Activated naive CD4-positive, alpha-beta T cell treated with anti-CD3 and anti-CD28 coated beads, Interleukin-2, amount 50 U/mL, for 72 hours (primary cell): ENCODE measurements around the gene IQGAP3. TPM values are rescaled to one million over a fixed set of nuclear protein-coding genes. Genes with fewer than 3 reads are reported as not detected.

ENCODE experiments used
- ATAC-seq, 2 donors: fragments of 150-1000 bp; cut with Tn5 transposase; 2 replicates each; pipeline ENCODE4 v1.10.0; 2021; ENCODE audit warnings: mild to moderate bottlenecking in 2 of 2, moderate library complexity in 2 of 2
- DNase-seq, 2 donors: peaks; one replicate each; pipeline ENCODE4 v3.0.0; 2021 to 2022; ENCODE audit warnings: low spot score in 2 of 2
- H3K27ac Mint-ChIP-seq, 2 donors: one replicate each; pipeline ENCODE4 v1.8.0; 2022; ENCODE audit warnings: mild to moderate bottlenecking in 2 of 2, mixed read lengths in 2 of 2
- H3K36me3 Mint-ChIP-seq, 2 donors: one replicate each; pipeline ENCODE4 v1.8.0; 2022; ENCODE audit warnings: mixed read lengths in 2 of 2
- H3K9me3 Mint-ChIP-seq, 2 donors: one replicate each; pipeline ENCODE4 v1.8.0; 2022; ENCODE audit warnings: mixed read lengths in 2 of 2
- total RNA-seq, 2 donors: library from RNA; stranded (reverse); gene quantifications; one replicate each; pipeline ENCODE4 v1.2.3, GENCODE V29; 2022

IQGAP3 gene
- total RNA-seq, 2 donors from 2014 or later: 5.1 to 30.5 TPM

DNA sequence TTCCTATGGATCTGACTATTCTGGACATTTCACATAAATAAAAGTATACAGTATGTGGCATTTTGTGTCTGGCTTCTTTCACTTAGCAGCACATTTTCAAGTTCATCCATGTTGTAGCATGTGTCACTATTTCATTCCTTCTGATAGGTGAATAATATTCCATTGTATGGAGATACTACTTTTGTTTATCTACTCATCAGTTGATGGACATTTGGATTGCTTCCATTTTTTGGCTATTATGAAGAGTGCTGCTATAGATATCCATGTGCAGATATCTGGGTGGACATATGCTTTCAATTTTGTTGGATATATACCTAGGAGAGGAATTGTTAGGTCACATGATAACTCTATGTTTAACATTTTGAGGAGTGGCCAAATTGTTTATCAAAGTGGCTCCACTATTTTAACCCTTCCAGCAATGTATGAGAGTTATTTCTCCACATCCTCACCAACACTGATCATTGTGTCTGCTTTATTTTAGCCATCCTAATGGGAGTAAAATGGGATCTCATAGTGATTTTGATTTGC lies 49.9 kb downstream of the IQGAP3 start:
- H3K27ac Mint-ChIP-seq: no peak overlapping the region
- H3K36me3 Mint-ChIP-seq: peaks cover 0 to 23% of the 10 kb centered on the region in 2 donors
- DNase-seq (no peak), ATAC-seq (no peak)
- no peaks in the 10 kb centered on the region for H3K9me3 Mint-ChIP-seq

DNA sequence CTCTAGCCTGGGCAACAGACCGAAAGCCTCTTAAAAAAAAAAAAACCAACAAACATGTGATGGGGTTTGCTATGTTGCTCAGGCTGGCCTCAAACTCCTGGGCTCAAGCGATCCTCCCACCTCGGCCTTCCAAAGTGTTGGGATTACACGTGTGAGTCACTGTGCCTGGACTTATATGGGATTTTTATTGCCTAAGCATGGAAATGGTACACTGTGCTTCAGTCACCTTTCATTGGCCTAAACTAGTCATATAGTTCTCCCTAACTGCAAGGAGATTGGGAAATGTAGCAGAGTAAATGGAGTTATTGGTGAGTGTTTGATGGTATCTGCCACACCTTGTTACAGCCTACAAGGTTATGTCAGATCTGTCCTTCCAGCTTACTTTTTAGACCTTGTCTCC lies 54.6 kb downstream of the IQGAP3 start:
- no peak overlapping the region for H3K27ac Mint-ChIP-seq
- H3K36me3 Mint-ChIP-seq: no peaks in the 10 kb centered on the region
- H3K9me3 Mint-ChIP-seq: no peaks in the 10 kb centered on the region
- DNase-seq (no peak), ATAC-seq (no peak)

DNA sequence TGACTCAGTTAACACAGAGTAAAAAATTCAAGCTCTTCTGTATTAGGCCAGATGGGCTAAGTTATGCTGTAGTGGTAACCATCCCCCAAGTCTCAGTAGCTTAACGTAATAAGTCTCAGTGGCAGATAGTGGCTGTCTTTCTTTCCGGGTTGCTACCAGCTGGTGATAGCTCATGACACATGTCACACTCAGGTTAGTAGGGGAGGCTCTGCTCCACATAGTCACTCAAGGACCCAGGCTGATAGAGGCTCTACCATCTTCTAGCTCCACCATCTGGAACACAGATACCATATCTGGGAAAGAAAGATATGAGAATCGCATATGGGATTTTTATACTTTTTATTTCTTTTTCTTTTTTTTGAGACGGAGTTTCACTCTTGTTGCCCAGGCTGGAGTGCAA lies 55.5 kb downstream of the IQGAP3 start:
- H3K27ac Mint-ChIP-seq: peak overlapping the region in 1 of 2 donors; percentile 52
- DNase-seq (no peak), ATAC-seq (no peak)
- no peaks in the 10 kb centered on the region for H3K9me3 Mint-ChIP-seq
- H3K36me3 Mint-ChIP-seq: no peaks in the 10 kb centered on the region

DNA sequence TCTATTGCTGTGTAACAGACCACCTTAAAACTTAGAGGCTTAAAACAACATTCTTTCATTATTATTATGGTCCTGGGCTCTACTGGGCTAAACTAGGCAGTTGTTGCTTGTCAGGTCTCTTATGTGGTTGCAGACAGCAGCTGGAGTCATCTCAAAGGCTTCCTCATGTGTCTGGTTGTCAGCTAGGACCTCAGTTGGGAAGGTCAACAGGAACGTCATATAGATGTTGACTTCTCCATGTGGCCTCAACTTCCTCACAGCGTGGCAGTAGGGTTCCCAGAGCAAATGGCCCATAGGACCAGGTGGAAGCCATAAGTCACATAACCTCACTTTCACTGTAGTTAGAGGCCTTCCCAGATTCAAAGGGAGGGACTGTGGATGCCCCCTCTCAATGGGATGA lies 56.4 kb downstream of the IQGAP3 start:
- ATAC-seq (no peak), DNase-seq (no peak)
- Mint-ChIP-seq H3K27ac (peak overlapping the region in 1 of 2 donors; percentile 4), H3K36me3 (no peaks in the 10 kb centered on the region), H3K9me3 (no peaks in the 10 kb centered on the region)

DNA sequence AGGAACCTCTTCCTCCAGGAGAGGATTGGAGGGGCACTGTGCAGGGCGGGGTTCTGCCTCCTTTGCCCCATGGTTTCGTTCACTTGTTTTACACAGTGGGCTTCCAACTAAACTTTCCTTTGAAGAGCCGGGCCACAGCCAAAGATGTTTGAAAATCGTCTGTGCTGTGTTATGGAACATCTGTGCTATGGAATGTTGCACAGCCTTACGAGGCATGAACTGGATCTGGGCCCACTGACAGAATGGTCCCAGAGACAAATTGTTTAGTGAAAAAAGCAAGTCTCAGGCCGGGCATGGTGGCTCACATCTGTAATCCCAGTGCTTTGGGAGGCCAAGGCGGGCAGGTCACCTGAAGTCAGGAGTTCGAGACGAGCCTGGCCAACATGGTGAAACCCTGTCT lies 59.2 kb downstream of the IQGAP3 start:
- Mint-ChIP-seq H3K36me3 (no peaks in the 10 kb centered on the region), H3K9me3 (no peaks in the 10 kb centered on the region), H3K27ac (no peak overlapping the region)
- ATAC-seq (no peak), DNase-seq (no peak)

DNA sequence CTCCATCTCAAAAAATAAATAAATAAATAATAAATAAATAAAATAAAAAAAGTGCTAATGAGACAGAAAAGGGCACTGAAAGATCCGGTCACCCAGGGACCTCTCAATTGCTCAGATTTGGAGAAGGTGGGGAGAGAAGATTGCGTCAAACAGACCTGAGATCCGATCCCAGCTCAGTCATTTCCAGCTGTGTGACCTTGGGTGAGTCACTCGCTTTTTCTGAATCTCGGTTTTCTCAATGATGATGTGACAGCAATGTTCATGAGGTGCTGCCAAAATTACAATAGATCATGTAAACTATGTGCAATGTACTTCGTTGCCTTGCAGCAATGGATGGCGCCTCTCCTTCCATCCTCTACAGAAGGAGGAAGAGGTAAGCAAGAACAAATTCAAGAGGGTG lies 60.7 kb downstream of the IQGAP3 start:
- ATAC-seq (peak; percentile 93 to 95), DNase-seq (peak in 1 of 2 donors; percentile 33)
- Mint-ChIP-seq H3K36me3 (no peaks in the 10 kb centered on the region), H3K27ac (peak overlapping the region in 1 of 2 donors; percentile 73), H3K9me3 (no peaks in the 10 kb centered on the region)

DNA sequence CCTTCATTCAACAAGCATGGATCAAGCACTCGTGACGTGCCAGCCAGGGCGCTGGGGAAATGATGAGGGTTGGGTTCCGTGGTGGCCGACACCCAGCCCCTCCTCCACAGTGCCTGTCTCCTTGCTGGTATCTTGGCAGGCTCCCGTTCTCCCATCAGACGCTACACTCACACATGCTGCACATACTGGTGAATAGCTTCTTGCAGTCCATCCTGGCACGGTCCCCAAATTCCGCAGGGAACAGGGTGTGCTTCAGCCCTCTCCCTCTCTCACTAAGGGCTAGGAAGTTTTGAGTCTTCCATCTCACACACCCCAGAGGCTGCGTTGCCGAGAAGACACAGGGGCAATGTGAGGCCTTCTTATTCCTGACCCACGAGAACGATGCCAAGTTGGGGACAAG lies 61.7 kb downstream of the IQGAP3 start:
- ATAC-seq (no peak), DNase-seq (no peak)
- Mint-ChIP-seq H3K27ac (no peak overlapping the region), H3K36me3 (peaks cover 0 to under 1% of the 10 kb centered on the region in 2 donors), H3K9me3 (peaks cover 0 to under 1% of the 10 kb centered on the region in 2 donors)

DNA sequence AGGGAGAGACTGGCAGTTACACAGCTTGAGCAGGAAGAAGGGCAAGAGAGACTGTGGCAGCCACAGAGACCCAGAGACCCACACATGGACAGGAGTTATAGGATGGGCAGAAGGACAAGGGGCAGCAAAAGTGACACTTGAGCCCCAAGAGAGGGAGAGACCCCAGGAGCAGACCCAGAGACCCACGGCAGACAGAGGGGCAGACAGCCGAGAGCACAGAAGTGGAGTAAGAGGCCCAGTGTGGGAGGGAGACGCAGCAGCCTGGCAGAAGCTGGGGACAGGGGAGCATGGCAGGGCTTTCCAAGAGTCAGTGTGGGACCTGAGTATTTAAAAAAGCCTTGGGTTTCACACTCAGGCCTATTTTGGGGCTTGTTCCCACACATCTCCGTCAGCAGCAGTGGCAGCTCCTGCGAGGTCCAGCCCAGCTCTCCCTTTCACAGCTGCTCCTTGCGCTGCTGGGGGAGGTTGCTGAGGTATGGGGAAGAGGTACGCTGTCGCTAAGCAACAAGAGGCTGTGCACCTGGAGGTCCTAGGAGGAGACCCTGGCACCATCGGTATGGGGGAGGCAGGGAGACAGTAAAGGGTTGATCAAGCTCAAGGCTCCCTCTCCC lies 62.8 kb downstream of the IQGAP3 start:
- peaks cover 5 to 6% of the 10 kb centered on the region in 2 donors for H3K36me3 Mint-ChIP-seq
- DNase-seq (no peak), ATAC-seq (no peak)
- H3K9me3 Mint-ChIP-seq: peaks cover 0 to 6% of the 10 kb centered on the region in 2 donors
- H3K27ac Mint-ChIP-seq: peak overlapping the region in 1 of 2 donors; percentile 38

DNA sequence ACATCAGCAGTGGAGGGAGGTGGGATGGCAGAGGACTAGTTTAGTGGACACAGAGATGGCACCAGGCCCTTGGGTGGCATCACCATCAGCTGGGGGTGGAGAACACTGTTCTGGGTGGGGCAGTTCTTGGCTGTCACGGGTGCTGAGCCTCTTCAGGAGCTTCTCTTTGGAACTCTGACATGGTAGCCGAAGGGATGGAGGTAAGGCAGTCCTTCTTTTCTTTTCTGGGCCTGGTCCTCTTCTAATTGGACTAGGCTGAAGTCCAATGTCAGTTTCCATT lies 63.5 kb downstream of the IQGAP3 start:
- DNase-seq (no peak), ATAC-seq (no peak)
- Mint-ChIP-seq H3K27ac (peak overlapping the region; percentile 32 to 57), H3K9me3 (peaks cover 0 to 6% of the 10 kb centered on the region in 2 donors), H3K36me3 (peaks cover 5 to 6% of the 10 kb centered on the region in 2 donors)

DNA sequence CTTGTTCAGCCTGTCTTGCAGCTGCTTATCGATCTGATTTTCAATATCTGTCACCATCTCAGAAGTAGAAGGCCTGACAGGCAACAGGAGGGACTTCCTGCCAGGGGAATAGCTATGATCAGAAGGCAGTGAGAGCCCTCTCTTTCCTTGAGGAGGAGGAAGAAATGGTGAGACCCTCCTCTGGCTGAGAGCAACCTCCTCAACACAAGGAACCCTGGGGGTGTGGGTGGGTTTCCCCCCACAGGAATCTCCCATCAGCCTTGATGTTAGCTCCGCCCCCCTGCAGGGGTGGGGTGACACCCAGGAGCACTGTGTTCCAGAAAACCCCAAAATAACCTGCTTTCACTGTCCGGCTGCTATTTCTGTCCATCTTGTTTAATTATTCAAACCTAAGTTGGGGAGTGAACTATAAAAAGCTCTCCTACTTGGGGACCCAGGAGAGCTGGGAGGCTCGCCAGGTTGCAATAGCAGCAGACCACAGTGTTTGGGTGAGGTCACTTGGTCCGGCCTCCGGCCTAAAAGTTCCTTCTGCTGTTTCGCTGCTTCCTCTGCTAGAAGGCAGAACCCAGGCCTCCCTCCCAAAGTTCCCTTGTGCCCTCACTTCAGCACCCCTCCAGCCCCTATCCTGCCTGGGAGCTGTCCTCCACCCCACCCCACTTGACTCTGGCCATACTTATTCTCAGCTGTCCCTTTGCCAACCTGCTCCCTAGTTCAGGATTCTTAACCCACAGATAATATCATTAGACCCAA lies 64.0 kb downstream of the IQGAP3 start:
- Mint-ChIP-seq H3K36me3 (peaks cover 5 to 6% of the 10 kb centered on the region in 2 donors), H3K9me3 (peaks cover 0 to 6% of the 10 kb centered on the region in 2 donors), H3K27ac (peak overlapping the region; percentile 32 to 57)
- ATAC-seq: no peak
- no peak for DNase-seq

DNA sequence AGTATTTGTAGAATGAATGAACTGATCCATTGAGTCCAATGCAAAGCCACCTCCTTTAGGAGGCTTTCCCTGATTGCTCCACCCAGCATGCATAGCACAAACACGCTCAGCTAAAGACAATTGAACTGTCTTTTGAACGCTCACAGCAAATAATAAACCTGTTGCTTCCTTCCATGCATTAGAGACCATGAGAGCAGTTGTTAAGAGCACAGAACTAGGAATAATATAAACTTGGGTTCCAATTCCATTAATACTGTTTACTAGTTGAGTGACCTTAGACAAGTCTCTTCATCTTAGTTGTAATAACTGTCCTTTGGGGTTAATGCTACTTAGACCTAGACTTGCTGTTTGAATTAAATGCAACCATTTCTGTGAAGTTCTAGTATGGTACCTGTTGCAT lies 65.9 kb downstream of the IQGAP3 start:
- Mint-ChIP-seq H3K27ac (peak overlapping the region in 1 of 2 donors; percentile 96), H3K9me3 (peaks cover 0 to 6% of the 10 kb centered on the region in 2 donors), H3K36me3 (peaks cover 5 to 6% of the 10 kb centered on the region in 2 donors)
- DNase-seq (no peak), ATAC-seq (no peak)

DNA sequence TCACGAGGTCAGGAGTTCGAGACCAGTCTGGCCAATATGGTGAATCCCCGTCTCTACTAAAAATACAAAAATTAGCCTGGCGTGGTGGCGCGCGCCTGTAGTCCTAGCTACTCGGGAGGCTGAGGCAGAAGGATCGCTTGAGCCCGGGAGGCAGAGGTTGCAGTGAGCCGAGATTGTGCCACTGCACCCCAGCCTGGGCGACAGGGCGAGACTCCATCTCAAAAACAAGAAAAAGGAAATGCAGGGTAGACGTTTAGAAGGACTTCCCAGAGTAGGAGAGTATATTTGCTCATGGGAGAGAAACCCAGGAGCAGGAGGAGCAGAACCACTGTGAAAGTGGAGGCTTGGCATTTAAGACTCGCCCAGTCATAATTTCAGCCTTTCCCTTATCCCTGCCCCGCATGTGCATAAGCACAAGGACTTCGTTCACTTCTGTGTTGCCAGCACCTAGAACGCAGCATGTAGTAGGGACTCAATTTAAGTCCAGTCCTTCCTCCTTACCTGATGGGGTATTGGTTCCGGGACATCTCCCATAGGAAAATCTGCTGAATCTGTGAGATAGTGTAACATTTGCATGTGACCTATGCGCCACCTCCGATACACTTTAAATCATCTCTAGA lies 66.6 kb downstream of the IQGAP3 start:
- DNase-seq (no peak), ATAC-seq (no peak)
- Mint-ChIP-seq H3K9me3 (peaks cover 0 to 6% of the 10 kb centered on the region in 2 donors), H3K27ac (peak overlapping the region; percentile 92 to 96), H3K36me3 (peaks cover 5 to 6% of the 10 kb centered on the region in 2 donors)

DNA sequence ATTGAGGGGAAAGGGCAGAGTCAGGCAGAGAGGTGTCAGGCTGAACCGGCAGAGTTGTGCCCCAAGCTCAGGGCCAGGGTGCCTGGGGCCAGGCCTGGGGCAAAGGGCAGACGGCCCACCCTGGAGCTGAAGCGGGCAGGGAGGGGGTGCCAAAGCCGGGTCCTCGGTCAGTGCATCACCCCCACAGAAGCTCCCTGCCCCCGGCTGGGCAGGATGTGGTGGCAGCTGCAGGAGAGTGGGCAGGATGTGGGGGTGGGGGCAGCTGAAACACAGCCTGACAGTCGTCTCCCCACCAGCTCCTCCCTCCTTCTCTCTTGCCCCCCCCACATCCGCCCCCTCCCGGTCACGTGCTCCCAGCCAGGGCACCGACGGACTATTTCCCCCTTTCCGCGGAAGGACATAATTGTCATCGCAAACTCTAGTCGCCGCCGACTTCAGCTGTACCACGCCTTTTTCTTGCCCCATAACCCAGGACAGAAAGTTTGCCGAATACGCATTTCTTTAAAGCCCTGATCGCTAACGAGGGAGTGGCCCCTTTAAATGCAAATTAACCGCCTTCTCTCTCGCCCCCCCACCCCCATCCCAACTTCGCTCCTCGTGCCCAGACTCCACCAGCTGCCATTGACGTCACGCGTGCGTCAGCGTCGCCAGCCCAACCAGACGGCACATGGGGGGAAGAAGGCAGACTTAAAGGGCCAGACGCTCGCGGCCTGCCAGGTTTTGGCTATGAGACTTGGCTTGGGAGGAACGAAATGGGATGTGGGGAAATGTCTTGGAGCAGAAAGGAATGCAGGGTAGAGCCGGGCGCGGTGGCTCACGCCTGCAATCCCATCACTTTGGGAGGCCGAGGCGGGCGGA lies 67.3 kb downstream of the IQGAP3 start:
- Mint-ChIP-seq H3K9me3 (peaks cover 0 to 6% of the 10 kb centered on the region in 2 donors), H3K27ac (peak overlapping the region; percentile 95 to 96), H3K36me3 (peaks cover 5 to 6% of the 10 kb centered on the region in 2 donors)
- DNase-seq (peak; percentile 87), ATAC-seq (peak; percentile 42)

DNA sequence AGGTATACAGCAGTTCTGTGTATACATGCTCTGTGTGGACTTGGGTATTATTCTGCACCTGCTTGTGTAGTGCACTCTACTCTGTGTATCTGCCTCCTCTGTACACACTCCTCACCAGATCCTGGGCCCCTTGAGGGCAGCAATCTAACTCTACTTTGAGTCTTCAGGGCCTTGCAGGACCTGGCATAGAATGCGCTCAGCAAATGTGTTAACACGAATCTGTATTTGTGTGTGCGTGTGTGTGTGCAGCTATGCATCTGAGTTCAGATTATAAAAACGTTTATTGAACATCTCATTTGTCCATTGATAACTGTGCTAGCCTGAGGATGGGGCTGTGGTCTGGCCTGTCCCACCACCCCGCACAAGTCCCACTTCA lies 67.9 kb downstream of the IQGAP3 start:
- peak in 1 of 2 donors; percentile 10 for ATAC-seq
- H3K9me3 Mint-ChIP-seq: peaks cover 0 to 6% of the 10 kb centered on the region in 2 donors
- peaks cover 5 to 6% of the 10 kb centered on the region in 2 donors for H3K36me3 Mint-ChIP-seq
- DNase-seq: no peak
- H3K27ac Mint-ChIP-seq: peak overlapping the region; percentile 95 to 96

DNA sequence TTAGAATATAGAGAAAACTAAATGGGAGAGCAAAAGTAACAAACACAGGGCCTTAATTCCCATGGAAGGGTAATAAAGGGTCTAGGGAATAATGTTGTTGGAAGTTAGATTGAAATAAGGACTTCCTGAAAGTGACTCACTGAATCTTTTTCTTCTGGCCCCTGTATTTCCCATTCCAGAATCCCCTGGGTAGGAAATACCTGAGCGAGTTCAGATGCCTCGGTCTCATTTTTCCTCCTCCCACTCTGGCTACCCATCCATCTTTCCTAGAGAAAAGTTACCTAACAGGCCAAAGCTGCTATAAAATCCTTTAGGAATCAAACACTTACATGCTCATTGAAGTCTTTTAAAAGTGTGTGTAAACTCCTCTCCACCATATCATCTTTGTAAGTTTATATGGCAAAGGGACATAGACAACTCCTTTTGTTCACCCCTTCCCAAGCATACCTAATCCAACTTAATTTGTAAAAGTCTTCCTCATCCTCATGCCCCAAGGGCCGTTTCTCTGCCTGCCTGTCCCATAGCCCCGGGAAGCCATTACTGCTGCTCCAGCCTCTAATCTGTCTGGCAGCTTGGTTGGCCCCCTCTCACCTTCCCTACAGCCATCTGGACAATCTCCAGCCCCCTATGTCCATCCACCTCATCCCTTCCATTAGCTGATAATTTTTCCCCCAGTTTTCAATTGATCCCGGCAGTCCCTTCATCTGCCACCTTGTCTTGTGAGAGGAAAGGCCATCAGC lies 68.5 kb downstream of the IQGAP3 start:
- DNase-seq (no peak), ATAC-seq (no peak)
- peaks cover 5 to 6% of the 10 kb centered on the region in 2 donors for H3K36me3 Mint-ChIP-seq
- peaks cover 0 to 6% of the 10 kb centered on the region in 2 donors for H3K9me3 Mint-ChIP-seq
- H3K27ac Mint-ChIP-seq: peak overlapping the region in 1 of 2 donors; percentile 96
